Muscle of leg (tissue), 11 donors: ENCODE data around the gene ANGPT4. TPM values are rescaled to one million over a fixed set of nuclear protein-coding genes. Genes with fewer than 3 reads are reported as not detected.

Experiments used
- DNase-seq: peaks from one replicate; pipeline ENCODE4 v3.0.0; 2013
- H3K27ac ChIP-seq: one replicate; pipeline ENCODE4 v1.5.1; 2013; ENCODE audit warnings: mild to moderate bottlenecking, low read length, control low read depth
- H3K27me3 ChIP-seq: one replicate; pipeline ENCODE4 v1.6.1; 2013; ENCODE audit warnings: low read length; ENCODE audit not compliant: control insufficient read depth, insufficient read depth
- H3K36me3 ChIP-seq: one replicate; pipeline ENCODE4 v1.6.1; 2013; ENCODE audit warnings: low read length; ENCODE audit not compliant: control insufficient read depth, insufficient read depth
- H3K4me1 ChIP-seq: one replicate; pipeline ENCODE4 v1.6.1; 2013; ENCODE audit warnings: low read length; ENCODE audit not compliant: control insufficient read depth, insufficient read depth
- H3K4me3 ChIP-seq: one replicate; pipeline ENCODE4 v1.5.1; 2013; ENCODE audit warnings: low read length, control low read depth
- H3K9me3 ChIP-seq: replicated peaks from 2 replicates; pipeline ENCODE4 v1.6.1; 2013; ENCODE audit warnings: low read depth, low read length; ENCODE audit not compliant: control insufficient read depth
- WGBS: methylation state at CpG from one replicate; pipeline ENCODE4 v1.1.5; 2013; ENCODE audit warnings: missing lambda C conversion rate; ENCODE audit not compliant: insufficient coverage; 5-methylcytosine and 5-hydroxymethylcytosine counted together
- polyA plus RNA-seq, 8 donors: library from polyadenylated mRNA; unstranded; fragments of 120-200 nt; gene quantifications; one replicate each; pipeline versions ENCODE4 v1.2.1 to v1.2.3, GENCODE V29; 2013; ENCODE audit warnings: inconsistent platforms in 1 of 8, low replicate concordance in 1 of 8; ENCODE audit not compliant: insufficient read length in 8 of 8, insufficient read depth in 1 of 8
- total RNA-seq: library from RNA; stranded (reverse); fragments of 120-200 nt; gene quantifications from one replicate; pipeline ENCODE4 v1.2.4, GENCODE V29; 2013

ANGPT4 gene
- total and polyA plus RNA-seq, 9 donors: 0.03 to 0.12 (median 0.05) TPM; not detected in 1

GRCh38 chr20:878511-879307 lies 37.4 kb downstream of the ANGPT4 start:
- no peak overlapping the region for H3K27ac ChIP-seq
- H3K9me3 ChIP-seq: no peaks in the 10 kb centered on the region
- H3K27me3 ChIP-seq: peaks cover 3% of the 10 kb centered on the region
- no peaks in the 10 kb centered on the region for H3K36me3 ChIP-seq
- DNase-seq: peak; percentile 53
- H3K4me3 ChIP-seq: no peak overlapping the region
- 75% methylated on average over 2 of the region's 9 CpGs for WGBS
- H3K4me1 ChIP-seq: no peaks in the 10 kb centered on the region

- no peak overlapping the region for H3K4me3 ChIP-seq
- 87% methylated on average over 7 of the region's 7 CpGs for WGBS
- no peaks in the 10 kb centered on the region for H3K9me3 ChIP-seq
- no peaks in the 10 kb centered on the region for H3K36me3 ChIP-seq
- DNase-seq: no peak
- H3K27ac ChIP-seq: no peak overlapping the region
- H3K4me1 ChIP-seq: no peaks in the 10 kb centered on the region
- peaks cover 3% of the 10 kb centered on the region for H3K27me3 ChIP-seq
Measured at GRCh38 chr20:877814-878213, 38.3 kb downstream of the ANGPT4 start.

GRCh38 chr20:875115-875514 lies 41.0 kb downstream of the ANGPT4 start:
- no peak overlapping the region for H3K27ac ChIP-seq
- H3K36me3 ChIP-seq: no peaks in the 10 kb centered on the region
- H3K9me3 ChIP-seq: no peaks in the 10 kb centered on the region
- H3K4me3 ChIP-seq: no peak overlapping the region
- WGBS: 70% methylated on average over 4 of the region's 4 CpGs
- DNase-seq: no peak
- H3K4me1 ChIP-seq: no peaks in the 10 kb centered on the region
- peaks cover 7% of the 10 kb centered on the region for H3K27me3 ChIP-seq

GRCh38 chr20:873875-874607 lies 42.1 kb downstream of the ANGPT4 start:
- 67% methylated on average over 7 of the region's 10 CpGs for WGBS

GRCh38 chr20:872855-873520 lies 43.1 kb downstream of the ANGPT4 start:
- Histone ChIP-seq H3K4me1 (no peaks in the 10 kb centered on the region), H3K27me3 (peaks cover 7% of the 10 kb centered on the region), H3K9me3 (no peaks in the 10 kb centered on the region), H3K4me3 (no peak overlapping the region), H3K27ac (no peak overlapping the region), H3K36me3 (no peaks in the 10 kb centered on the region)
- WGBS: 60% methylated on average over 18 of the region's 20 CpGs
- no peak for DNase-seq

More at GRCh38 chr20:873875-874607, 42.1 kb downstream of the ANGPT4 start:
- H3K9me3 ChIP-seq: no peaks in the 10 kb centered on the region
- H3K4me3 ChIP-seq: no peak overlapping the region
- H3K27me3 ChIP-seq: peaks cover 7% of the 10 kb centered on the region
- DNase-seq: no peak
- H3K27ac ChIP-seq: no peak overlapping the region
- no peaks in the 10 kb centered on the region for H3K4me1 ChIP-seq
- H3K36me3 ChIP-seq: no peaks in the 10 kb centered on the region

GRCh38 chr20:871948-872347 lies 44.2 kb downstream of the ANGPT4 start:
- no peaks in the 10 kb centered on the region for H3K9me3 ChIP-seq
- H3K4me1 ChIP-seq: no peaks in the 10 kb centered on the region
- 71% methylated on average over 1 of the region's 2 CpGs for WGBS
- no peak overlapping the region for H3K27ac ChIP-seq
- H3K4me3 ChIP-seq: no peak overlapping the region
- no peaks in the 10 kb centered on the region for H3K36me3 ChIP-seq
- DNase-seq: no peak
- peaks cover 5% of the 10 kb centered on the region for H3K27me3 ChIP-seq

- peaks cover 5% of the 10 kb centered on the region for H3K27me3 ChIP-seq
- no peaks in the 10 kb centered on the region for H3K9me3 ChIP-seq
- H3K4me1 ChIP-seq: no peaks in the 10 kb centered on the region
- H3K27ac ChIP-seq: no peak overlapping the region
- H3K36me3 ChIP-seq: no peaks in the 10 kb centered on the region
- H3K4me3 ChIP-seq: no peak overlapping the region
- DNase-seq: no peak
Measured at GRCh38 chr20:871436-871835, 44.7 kb downstream of the ANGPT4 start.

DNA sequence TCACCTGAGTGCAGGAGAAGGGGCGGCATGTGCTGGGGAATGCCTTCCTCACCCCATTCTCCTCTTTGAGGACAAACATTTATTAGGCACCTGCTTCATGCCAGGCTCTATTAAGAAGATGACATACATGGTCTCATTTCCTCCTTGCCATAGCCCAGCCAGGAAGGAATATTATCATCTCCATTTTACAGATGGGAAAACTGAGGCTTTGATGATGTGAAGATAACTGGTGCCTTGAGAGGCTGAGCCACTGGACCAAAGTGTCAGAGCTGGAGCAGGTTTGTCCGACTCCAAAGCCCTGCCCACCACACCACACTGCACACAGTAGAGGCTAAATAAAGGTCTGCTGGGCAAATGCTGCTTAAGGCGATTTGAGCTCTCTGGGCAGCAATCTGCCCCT lies 45.4 kb downstream of the ANGPT4 start:
- no peaks in the 10 kb centered on the region for H3K9me3 ChIP-seq
- H3K27me3 ChIP-seq: peaks cover 5% of the 10 kb centered on the region
- H3K4me3 ChIP-seq: no peak overlapping the region
- H3K27ac ChIP-seq: no peak overlapping the region
- H3K4me1 ChIP-seq: no peaks in the 10 kb centered on the region
- no peak for DNase-seq
- 90% methylated on average over 2 of the region's 3 CpGs for WGBS
- H3K36me3 ChIP-seq: no peaks in the 10 kb centered on the region

DNA sequence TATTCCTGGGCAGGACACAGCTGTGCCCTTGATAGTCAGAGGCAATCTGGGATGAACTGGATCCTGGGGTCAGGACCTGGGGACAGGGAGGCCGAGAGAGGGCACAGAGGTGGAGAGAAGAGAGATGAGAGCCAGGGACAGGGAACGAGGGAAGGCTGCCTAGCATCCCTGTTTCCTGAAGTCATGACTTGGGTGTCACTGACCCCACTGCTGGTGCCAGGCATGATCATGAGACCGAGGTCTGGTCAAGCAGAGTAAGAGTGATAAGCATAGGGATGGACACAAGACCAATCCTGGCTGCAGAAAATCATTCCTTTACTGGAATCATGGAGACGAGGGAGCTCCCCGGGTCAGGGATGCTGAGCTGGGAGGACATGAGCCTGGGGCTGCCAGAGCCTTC lies 46.5 kb downstream of the ANGPT4 start:
- H3K4me1 ChIP-seq: no peaks in the 10 kb centered on the region
- 73% methylated on average over 5 of the region's 5 CpGs for WGBS
- no peaks in the 10 kb centered on the region for H3K36me3 ChIP-seq
- DNase-seq: no peak
- no peaks in the 10 kb centered on the region for H3K9me3 ChIP-seq
- H3K4me3 ChIP-seq: no peak overlapping the region
- H3K27me3 ChIP-seq: peaks cover 5% of the 10 kb centered on the region
- no peak overlapping the region for H3K27ac ChIP-seq

DNA sequence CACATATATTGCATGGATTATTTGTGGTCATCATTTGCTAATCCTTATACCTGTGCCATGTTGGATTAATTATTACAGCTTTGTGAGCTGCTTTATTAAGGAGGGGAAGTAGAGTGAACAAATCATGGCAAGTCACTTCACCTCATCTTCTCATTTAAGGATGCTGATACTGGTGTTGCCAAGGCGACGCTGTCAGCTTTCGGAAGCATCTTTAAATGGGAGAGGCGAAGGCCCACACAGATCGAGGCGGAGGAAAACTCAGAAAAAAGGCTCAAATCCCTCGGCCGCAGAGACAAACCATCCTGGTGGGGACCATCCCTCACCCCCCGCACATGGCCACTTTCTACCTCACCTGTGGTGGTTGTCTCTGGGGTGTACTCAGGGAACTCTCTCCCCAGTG lies 47.9 kb downstream of the ANGPT4 start:
- H3K4me3 ChIP-seq: no peak overlapping the region
- no peaks in the 10 kb centered on the region for H3K9me3 ChIP-seq
- H3K4me1 ChIP-seq: no peaks in the 10 kb centered on the region
- no peaks in the 10 kb centered on the region for H3K36me3 ChIP-seq
- H3K27me3 ChIP-seq: peaks cover 5% of the 10 kb centered on the region
- no peak overlapping the region for H3K27ac ChIP-seq
- 87% methylated on average over 7 of the region's 9 CpGs for WGBS
- DNase-seq: no peak
